Lung (tissue), 12 donors: Measurements from ENCODE around the gene UTS2R. TPM values are rescaled to one million over a fixed set of nuclear protein-coding genes. Genes with fewer than 3 reads are reported as not detected.

Source experiments
- ATAC-seq: fragments of 200-7000 bp; cut with Tn5 transposase; one replicate; pipeline ENCODE4 v1.9.1; 2020; ENCODE audit warnings: moderate number of reproducible peaks; ENCODE audit not compliant: insufficient read depth, low FRiP score
- DNase-seq, 3 donors: peaks; one replicate each; pipeline ENCODE4 v3.0.0-alpha.2; 2013 to 2017
- H3K27ac ChIP-seq, 2 donors: one replicate each; pipeline ENCODE4 v1.5.1; 2013; ENCODE audit warnings: mild to moderate bottlenecking in 2 of 2, moderate library complexity in 2 of 2, control low read depth in 1 of 2, inconsistent platforms in 1 of 2, low read depth in 1 of 2, low read length in 1 of 2
- H3K27me3 ChIP-seq, 3 donors: one replicate each; pipeline ENCODE4 v1.5.1; 2013; ENCODE audit warnings: low read length in 2 of 3; ENCODE audit not compliant: control insufficient read depth in 3 of 3, insufficient read depth in 3 of 3
- H3K36me3 ChIP-seq, 4 donors: one replicate each; pipeline ENCODE4 v1.5.1; 2013; ENCODE audit warnings: low read length in 4 of 4, mild to moderate bottlenecking in 1 of 4, moderate library complexity in 1 of 4; ENCODE audit not compliant: control insufficient read depth in 4 of 4, insufficient read depth in 4 of 4
- H3K4me1 ChIP-seq, 5 donors: one replicate each; pipeline ENCODE4 v1.5.1; 2013; ENCODE audit warnings: low read length in 5 of 5, mild to moderate bottlenecking in 2 of 5, moderate library complexity in 1 of 5; ENCODE audit not compliant: control insufficient read depth in 5 of 5, insufficient read depth in 5 of 5
- H3K4me3 ChIP-seq: one replicate; pipeline ENCODE4 v1.5.1; 2013; ENCODE audit warnings: mild to moderate bottlenecking, control low read depth, moderate library complexity
- H3K9ac ChIP-seq, 2 donors: one replicate each; pipeline ENCODE4 v1.5.1; 2013; ENCODE audit warnings: low read length in 2 of 2, control low read depth in 1 of 2; ENCODE audit not compliant: insufficient read depth in 1 of 2
- H3K9me3 ChIP-seq, 4 donors: one replicate each; pipeline ENCODE4 v1.5.1; 2013; ENCODE audit warnings: low read length in 3 of 4, mild to moderate bottlenecking in 1 of 4, moderate library complexity in 1 of 4; ENCODE audit not compliant: control insufficient read depth in 4 of 4, insufficient read depth in 3 of 4
- CTCF ChIP-seq: IDR thresholded peaks from 2 replicates; pipeline ENCODE4 v1.5.1; 2012; ENCODE audit warnings: mild to moderate bottlenecking; ENCODE audit errors: control extremely low read depth, extremely low read depth
- WGBS, 2 donors: extraction: QIAGEN DNeasy Blood & Tissue Kit; methylation state at CpG; one replicate each; pipeline ENCODE4 v1.1.7; 2013; 5-methylcytosine and 5-hydroxymethylcytosine counted together
- polyA plus RNA-seq, 2 donors: library from polyadenylated mRNA; stranded (reverse); fragments of 200-250 nt; gene quantifications; one replicate each; pipeline ENCODE4 v1.2.1, GENCODE V29; 2013
- total RNA-seq, 2 donors: library from RNA; depleted of rRNA in 1 of 2; stranded (reverse); fragments of >200 nt in 1 of 2; gene quantifications; one replicate each; pipeline ENCODE4 v1.2.1, GENCODE V29; 2014 to 2021
- donor health status: control.
- donor health status: control.
- donor health status: Bipolar disorder and iron deficiency.
- donor health status: healthy.
- donor health status: DM: yes; HTN: yes; CAD: no.

Gene UTS2R
- total and polyA plus RNA-seq, 4 donors = 0.17 TPM; not detected in 3

- Histone ChIP-seq H3K4me1 (peaks cover 0 to 10% (median 0%) of the 10 kb centered on the region in 5 donors), H3K9ac (no peak overlapping the region), H3K4me3 (no peak overlapping the region), H3K27me3 (no peaks in the 10 kb centered on the region), H3K9me3 (no peaks in the 10 kb centered on the region), H3K36me3 (peaks cover 0 to 22% (median 0%) of the 10 kb centered on the region in 4 donors), H3K27ac (no peak overlapping the region)
- DNase-seq (no peak), ATAC-seq (no peak)
- no peak for TF ChIP-seq CTCF
- 96 to 97% methylated on average over 67 of the region's 67 CpGs for WGBS, 2 donors
These were observed 32.4 kb downstream of the UTS2R start for GRCh38 chr17:82403662-82404660.

- ATAC-seq (no peak), DNase-seq (no peak)
- no peak for TF ChIP-seq CTCF
- Histone ChIP-seq H3K4me1 (peaks cover 0 to 9% (median 0%) of the 10 kb centered on the region in 5 donors), H3K9ac (no peak overlapping the region), H3K27ac (no peak overlapping the region), H3K27me3 (no peaks in the 10 kb centered on the region), H3K4me3 (no peak overlapping the region), H3K9me3 (no peaks in the 10 kb centered on the region), H3K36me3 (peaks cover 0 to 27% (median 0%) of the 10 kb centered on the region in 4 donors)
- WGBS, 2 donors = 93 to 94% methylated on average over 14 of the region's 14 CpGs
These were observed 33.5 kb downstream of the UTS2R start for GRCh38 chr17:82405051-82405450.

- Histone ChIP-seq H3K9me3 (no peaks in the 10 kb centered on the region), H3K4me1 (no peaks in the 10 kb centered on the region), H3K27ac (no peak overlapping the region), H3K36me3 (peaks cover 0 to 29% (median 0%) of the 10 kb centered on the region in 4 donors), H3K27me3 (no peaks in the 10 kb centered on the region), H3K4me3 (no peak overlapping the region), H3K9ac (no peak overlapping the region)
- no peak for TF ChIP-seq CTCF
- ATAC-seq = no peak
- WGBS, 2 donors = 95 to 97% methylated on average over 14 of the region's 14 CpGs
- no peak for DNase-seq
These were observed 34.6 kb downstream of the UTS2R start for GRCh38 chr17:82406131-82406671.
